Measurements from ENCODE around the gene RASGRF2.

GRCh38 chr5:81164476-81164875 is 204.3 kb downstream of the RASGRF2 start:
- TF ChIP-seq EZH2 (IDR thresholded peaks at IDR 0.05; ENCODE audit: borderline replicate concordance, insufficient read depth, low read length, poor library complexity, severe bottlenecking) (no peak), REST (IDR thresholded peaks at IDR 0.05; ENCODE audit: borderline replicate concordance) (no peak)
- TF ChIP-seq, protein P1, sequence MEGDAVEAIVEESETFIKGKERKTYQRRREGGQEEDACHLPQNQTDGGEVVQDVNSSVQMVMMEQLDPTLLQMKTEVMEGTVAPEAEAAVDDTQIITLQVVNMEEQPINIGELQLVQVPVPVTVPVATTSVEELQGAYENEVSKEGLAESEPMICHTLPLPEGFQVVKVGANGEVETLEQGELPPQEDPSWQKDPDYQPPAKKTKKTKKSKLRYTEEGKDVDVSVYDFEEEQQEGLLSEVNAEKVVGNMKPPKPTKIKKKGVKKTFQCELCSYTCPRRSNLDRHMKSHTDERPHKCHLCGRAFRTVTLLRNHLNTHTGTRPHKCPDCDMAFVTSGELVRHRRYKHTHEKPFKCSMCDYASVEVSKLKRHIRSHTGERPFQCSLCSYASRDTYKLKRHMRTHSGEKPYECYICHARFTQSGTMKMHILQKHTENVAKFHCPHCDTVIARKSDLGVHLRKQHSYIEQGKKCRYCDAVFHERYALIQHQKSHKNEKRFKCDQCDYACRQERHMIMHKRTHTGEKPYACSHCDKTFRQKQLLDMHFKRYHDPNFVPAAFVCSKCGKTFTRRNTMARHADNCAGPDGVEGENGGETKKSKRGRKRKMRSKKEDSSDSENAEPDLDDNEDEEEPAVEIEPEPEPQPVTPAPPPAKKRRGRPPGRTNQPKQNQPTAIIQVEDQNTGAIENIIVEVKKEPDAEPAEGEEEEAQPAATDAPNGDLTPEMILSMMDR (IDR thresholded peaks at IDR 0.05; ENCODE audit: poor library complexity, severe bottlenecking), result no peak
